Fibroblast of skin of right quadriceps (primary cell): ENCODE data around the gene SLC6A19.

ENCODE experiments used
- DNase-seq: peaks from one replicate; pipeline ENCODE4 v3.0.0-alpha.2; 2013

The SLC6A19 gene

GRCh38 chr5:1197876-1198666 lies 3.3 kb upstream of the SLC6A19 start:
- no peak for DNase-seq

- DNase-seq, result no peak
Measured at GRCh38 chr5:1199340-1199648, 2.1 kb upstream of the SLC6A19 start.

GRCh38 chr5:1199649-1200494 lies 1.5 kb upstream of the SLC6A19 start:
- DNase-seq, result no peak

GRCh38 chr5:1200495-1201326 lies 684 bp upstream of the SLC6A19 start:
- no peak for DNase-seq

- DNase-seq, result no peak
Measured at GRCh38 chr5:1202026-1202797, 817 bp downstream of the SLC6A19 start.

GRCh38 chr5:1202798-1203185 lies 1.4 kb downstream of the SLC6A19 start:
- DNase-seq, result no peak

- DNase-seq, result no peak
Measured at GRCh38 chr5:1203311-1203967, 2.0 kb downstream of the SLC6A19 start.

- no peak for DNase-seq
Measured at GRCh38 chr5:1203968-1204692, 2.7 kb downstream of the SLC6A19 start.

- DNase-seq, result no peak
Measured at GRCh38 chr5:1204693-1205242, 3.4 kb downstream of the SLC6A19 start.

- DNase-seq, result no peak
Measured at GRCh38 chr5:1205255-1206180, 4.1 kb downstream of the SLC6A19 start.

- DNase-seq, result no peak
Measured at GRCh38 chr5:1206521-1207412, 5.4 kb downstream of the SLC6A19 start.

- DNase-seq, result no peak
Measured at GRCh38 chr5:1207555-1207954, 6.2 kb downstream of the SLC6A19 start.

GRCh38 chr5:1208221-1208742 lies 6.9 kb downstream of the SLC6A19 start:
- no peak for DNase-seq

- DNase-seq, result no peak
Measured at GRCh38 chr5:1208743-1209488, 7.5 kb downstream of the SLC6A19 start.

- DNase-seq, result no peak
Measured at GRCh38 chr5:1209489-1209852, 8.1 kb downstream of the SLC6A19 start.

GRCh38 chr5:1209896-1210776 lies 8.7 kb downstream of the SLC6A19 start:
- DNase-seq, result no peak

- DNase-seq, result no peak
Measured at GRCh38 chr5:1210832-1211251, 9.4 kb downstream of the SLC6A19 start.
